PC-9 (cell line): Measurements from ENCODE around the gene PHC2. TPM values are rescaled to one million over a fixed set of nuclear protein-coding genes. Genes with fewer than 3 reads are reported as not detected.

ENCODE experiments used
- BruUV-seq: library from RNA; stranded (reverse); fragments of 400-500 nt; replicated peaks from 2 replicates; lab custom pipeline; 2021; lab: Mats Ljungman, UMichigan
- CTCF ChIA-PET: fragments of 300-600 bp; sonication (Branson Sonifier 250); formaldehyde crosslinking; loops from one replicate; lab custom pipeline; 2022; ENCODE audit warnings: antibody characterized with exemption; lab: Charles Lee
- POLR2A ChIA-PET: fragments of 300-600 bp; sonication (Branson Sonifier 250); formaldehyde crosslinking; loops from one replicate; lab custom pipeline; 2022; ENCODE audit warnings: antibody characterized with exemption; ENCODE audit not compliant: unreplicated experiment; lab: Charles Lee
- DNase-seq, 2 experiments: peaks; one replicate each; pipeline versions ENCODE4 v3.0.0 to v3.0.0-alpha.2; 2015 to 2022; ENCODE audit warnings: mixed read lengths in 1 of 2
- H2AFZ ChIP-seq: fragments of 200-600 bp; sonication (generic); 2 replicates; pipeline ENCODE4 v1.8.1; 2017; ENCODE audit warnings: antibody characterized with exemption
- H3F3A ChIP-seq: fragments of 200-600 bp; sonication (generic); 2 replicates; pipeline ENCODE4 v1.8.1; 2017; ENCODE audit warnings: antibody characterized with exemption, mild to moderate bottlenecking, low read depth; ENCODE audit not compliant: insufficient read depth
- H3K27ac ChIP-seq: fragments of 200-600 bp; sonication (generic); 2 replicates; pipeline ENCODE4 v1.6.1; 2016; ENCODE audit warnings: mixed run types
- H3K27me3 ChIP-seq: fragments of 200-600 bp; sonication (generic); 2 replicates; pipeline ENCODE4 v1.6.1; 2016; ENCODE audit warnings: low read depth, mixed run types; ENCODE audit not compliant: insufficient read depth
- H3K36me3 ChIP-seq: fragments of 200-600 bp; sonication (generic); 2 replicates; pipeline ENCODE4 v1.6.1; 2016; ENCODE audit warnings: low read depth, mixed run types
- H3K4me1 ChIP-seq: fragments of 200-600 bp; sonication (generic); replicated peaks from 2 replicates; pipeline ENCODE4 v1.6.1; 2016; ENCODE audit warnings: mixed run types; ENCODE audit not compliant: insufficient read depth
- H3K4me2 ChIP-seq: fragments of 200-600 bp; sonication (generic); 2 replicates; pipeline ENCODE4 v1.6.1; 2017; ENCODE audit warnings: mixed run types
- H3K4me3 ChIP-seq: fragments of 200-600 bp; sonication (generic); 2 replicates; pipeline ENCODE4 v1.6.1; 2016; ENCODE audit warnings: mixed run types
- H3K79me2 ChIP-seq: fragments of 200-600 bp; sonication (generic); 2 replicates; pipeline ENCODE4 v1.6.1; 2017; ENCODE audit warnings: low read depth, mixed run types
- H3K9me2 ChIP-seq: fragments of 200-600 bp; sonication (generic); 2 replicates; pipeline ENCODE4 v1.8.1; 2017; ENCODE audit warnings: mild to moderate bottlenecking; ENCODE audit not compliant: insufficient read depth
- H3K9me3 ChIP-seq: fragments of 200-600 bp; sonication (generic); 2 replicates; pipeline ENCODE4 v1.8.1; 2016; ENCODE audit warnings: low read depth; ENCODE audit not compliant: insufficient read depth
- H4K20me1 ChIP-seq: fragments of 200-600 bp; sonication (generic); 2 replicates; pipeline ENCODE4 v1.8.1; 2017; ENCODE audit not compliant: insufficient read depth
- EZH2 ChIP-seq: fragments of 200-600 bp; sonication (generic); IDR thresholded peaks from 2 replicates; pipeline ENCODE4 v1.8.0; 2017; ENCODE audit warnings: antibody characterized with exemption, low read depth
- intact Hi-C: fragments of 100-400 bp; cut with micrococcal nuclease; formaldehyde crosslinking; loops from one replicate; pipeline ENCODE4 v1.10.0; 2022; ENCODE audit not compliant: unreplicated experiment
- microRNA-seq: library from miRNA; unstranded; fragments of <30 nt; microRNA quantifications from one replicate; pipeline ENCODE4 v1.2.0, GENCODE V29; 2021; ENCODE audit warnings: borderline number of aligned reads, borderline replicate concordance
- total RNA-seq: library from RNA; stranded (reverse); gene quantifications from 2 replicates; pipeline ENCODE4 v1.2.3, GENCODE V29; 2021
- TF ChIP-seq, protein P1 (sequence below): fragments of 200-600 bp; sonication (generic); conservative IDR thresholded peaks from 2 replicates; pipeline ENCODE4 v1.6.1; 2017; ENCODE audit warnings: mixed run types, antibody characterized with exemption, mild to moderate bottlenecking, moderate library complexity

Gene PHC2
- total RNA-seq, 1 experiment from 2014 or later, result 48.1 TPM

DNA sequence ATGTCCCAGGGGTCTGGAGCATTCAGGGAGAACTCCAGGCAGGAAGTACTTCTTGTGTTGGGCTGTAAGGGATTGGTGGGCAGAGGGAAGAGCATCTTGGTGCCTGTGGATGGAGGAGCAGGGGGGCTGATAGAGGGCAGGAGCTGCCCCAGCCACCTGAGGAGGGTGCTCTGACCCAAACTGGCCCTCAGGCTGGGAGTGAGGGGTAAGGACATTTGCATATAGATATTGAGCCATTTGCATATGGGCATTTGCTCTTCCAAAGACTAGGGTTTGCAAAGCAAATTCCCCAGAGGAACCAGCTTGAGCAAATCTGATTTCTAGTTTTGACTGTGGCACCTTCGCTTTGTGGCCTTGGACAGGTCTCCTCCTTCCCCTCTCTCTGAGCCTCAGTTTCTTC is 156.4 kb downstream of the PHC2 start:
- TF ChIP-seq, protein P1, sequence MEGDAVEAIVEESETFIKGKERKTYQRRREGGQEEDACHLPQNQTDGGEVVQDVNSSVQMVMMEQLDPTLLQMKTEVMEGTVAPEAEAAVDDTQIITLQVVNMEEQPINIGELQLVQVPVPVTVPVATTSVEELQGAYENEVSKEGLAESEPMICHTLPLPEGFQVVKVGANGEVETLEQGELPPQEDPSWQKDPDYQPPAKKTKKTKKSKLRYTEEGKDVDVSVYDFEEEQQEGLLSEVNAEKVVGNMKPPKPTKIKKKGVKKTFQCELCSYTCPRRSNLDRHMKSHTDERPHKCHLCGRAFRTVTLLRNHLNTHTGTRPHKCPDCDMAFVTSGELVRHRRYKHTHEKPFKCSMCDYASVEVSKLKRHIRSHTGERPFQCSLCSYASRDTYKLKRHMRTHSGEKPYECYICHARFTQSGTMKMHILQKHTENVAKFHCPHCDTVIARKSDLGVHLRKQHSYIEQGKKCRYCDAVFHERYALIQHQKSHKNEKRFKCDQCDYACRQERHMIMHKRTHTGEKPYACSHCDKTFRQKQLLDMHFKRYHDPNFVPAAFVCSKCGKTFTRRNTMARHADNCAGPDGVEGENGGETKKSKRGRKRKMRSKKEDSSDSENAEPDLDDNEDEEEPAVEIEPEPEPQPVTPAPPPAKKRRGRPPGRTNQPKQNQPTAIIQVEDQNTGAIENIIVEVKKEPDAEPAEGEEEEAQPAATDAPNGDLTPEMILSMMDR, result no peak
- no peak for TF ChIP-seq EZH2
- CTCF ChIA-PET, result no interaction called here
- Histone ChIP-seq H3K79me2 (no peaks in the 10 kb centered on the region), H2AFZ (no peak overlapping the region), H3K9me3 (no peaks in the 10 kb centered on the region), H3F3A (0 out of 2 replicates have a peak, but pooled peaks cover 3% of the 10 kb centered on the region), H3K9me2 (no peaks in the 10 kb centered on the region), H3K4me1 (no peaks in the 10 kb centered on the region), H3K4me3 (no peak overlapping the region), H4K20me1 (no peaks in the 10 kb centered on the region), H3K27ac (no peak overlapping the region), H3K4me2 (no peak overlapping the region), H3K36me3 (no peaks in the 10 kb centered on the region), H3K27me3 (no peaks in the 10 kb centered on the region)
- POLR2A ChIA-PET, result no interaction called here
- BruUV-seq, result no TSS peak
- intact Hi-C loops, result no loop called here
- DNase-seq, result no peak

- POLR2A ChIA-PET, result no interaction called here
- no peaks in the 10 kb centered on the region for H4K20me1 ChIP-seq
- no peaks in the 10 kb centered on the region for H3K9me3 ChIP-seq
- TF ChIP-seq, protein P1, result no peak
- no peak for TF ChIP-seq EZH2
- H2AFZ ChIP-seq, result no peak overlapping the region
- H3F3A ChIP-seq, result 0 out of 2 replicates have a peak, but pooled peaks cover 3% of the 10 kb centered on the region
- H3K4me1 ChIP-seq, result no peaks in the 10 kb centered on the region
- no peak for DNase-seq
- no TSS peak for BruUV-seq
- H3K79me2 ChIP-seq, result no peaks in the 10 kb centered on the region
- no peaks in the 10 kb centered on the region for H3K9me2 ChIP-seq
- H3K27me3 ChIP-seq, result no peaks in the 10 kb centered on the region
- no peak overlapping the region for H3K27ac ChIP-seq
- no peak overlapping the region for H3K4me3 ChIP-seq
- CTCF ChIA-PET, result no interaction called here
- H3K36me3 ChIP-seq, result no peaks in the 10 kb centered on the region
- intact Hi-C loops, result no loop called here
- no peak overlapping the region for H3K4me2 ChIP-seq
Measured at GRCh38 chr1:33273961-33274371, 156.9 kb downstream of the PHC2 start.

Small RNA genes within 50 kb of the gene (microRNA-seq; reads per million reads assigned to microRNA genes)
- gene MIR3605, result 13.5 reads per million, percentile 24 among the genes with 10 or more reads in this experiment

Other genes with a start within 250 kb of the PHC2 start
- gene TRIM62, start 249.1 kb downstream of the PHC2 start, total RNA-seq, result 9.9 and 14.3 TPM in 2 replicates
- gene ZNF362, start 174.6 kb downstream of the PHC2 start, total RNA-seq, result 32.3 and 33.1 TPM in 2 replicates
- gene A3GALT2, start 110.0 kb downstream of the PHC2 start, total RNA-seq, result not detected in 2 replicates
- 6.0 and 6.4 TPM in 2 replicates for gene ZSCAN20, start 41.5 kb upstream of the PHC2 start, total RNA-seq